SU-DHL-6 (cell line): ENCODE measurements around the gene TLR7.

Experiments
- EZH2phosphoT487 ChIP-seq: fragments of 200-600 bp; sonication (generic), shearing (Covaris generic); conservative IDR thresholded peaks from 2 replicates; pipeline ENCODE4 v1.6.1; 2018; ENCODE audit warnings: mild to moderate bottlenecking, antibody characterized with exemption, low read length, moderate library complexity, mixed read lengths
- TF ChIP-seq, protein P1 (sequence below): fragments of 200-600 bp; sonication (generic); IDR thresholded peaks from one replicate; pipeline ENCODE4 v1.5.1; 2017; ENCODE audit warnings: antibody characterized with exemption, mild to moderate bottlenecking, low read length, moderate library complexity; ENCODE audit not compliant: insufficient read depth, poor library complexity, severe bottlenecking

DNA sequence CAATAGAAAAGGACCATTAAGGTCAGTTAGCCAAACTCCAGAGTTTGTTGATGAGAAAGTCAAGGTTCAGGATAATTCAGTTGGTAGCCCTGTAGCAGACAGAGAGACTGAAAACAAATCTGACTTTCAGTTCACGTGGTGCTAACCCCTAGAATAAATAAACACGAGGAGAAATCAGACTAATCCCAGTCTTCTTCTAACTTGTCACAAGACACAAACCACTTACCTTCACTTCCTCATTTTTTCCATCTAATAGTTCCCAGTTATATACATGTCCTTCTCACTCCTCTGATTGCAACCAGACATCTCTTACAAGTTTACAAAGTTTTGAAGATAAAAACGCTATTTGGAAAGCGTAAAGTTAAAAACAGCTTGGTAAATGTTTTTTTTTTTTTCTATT, 7.7 kb downstream of the TLR7 start:
- TF ChIP-seq, protein P1, sequence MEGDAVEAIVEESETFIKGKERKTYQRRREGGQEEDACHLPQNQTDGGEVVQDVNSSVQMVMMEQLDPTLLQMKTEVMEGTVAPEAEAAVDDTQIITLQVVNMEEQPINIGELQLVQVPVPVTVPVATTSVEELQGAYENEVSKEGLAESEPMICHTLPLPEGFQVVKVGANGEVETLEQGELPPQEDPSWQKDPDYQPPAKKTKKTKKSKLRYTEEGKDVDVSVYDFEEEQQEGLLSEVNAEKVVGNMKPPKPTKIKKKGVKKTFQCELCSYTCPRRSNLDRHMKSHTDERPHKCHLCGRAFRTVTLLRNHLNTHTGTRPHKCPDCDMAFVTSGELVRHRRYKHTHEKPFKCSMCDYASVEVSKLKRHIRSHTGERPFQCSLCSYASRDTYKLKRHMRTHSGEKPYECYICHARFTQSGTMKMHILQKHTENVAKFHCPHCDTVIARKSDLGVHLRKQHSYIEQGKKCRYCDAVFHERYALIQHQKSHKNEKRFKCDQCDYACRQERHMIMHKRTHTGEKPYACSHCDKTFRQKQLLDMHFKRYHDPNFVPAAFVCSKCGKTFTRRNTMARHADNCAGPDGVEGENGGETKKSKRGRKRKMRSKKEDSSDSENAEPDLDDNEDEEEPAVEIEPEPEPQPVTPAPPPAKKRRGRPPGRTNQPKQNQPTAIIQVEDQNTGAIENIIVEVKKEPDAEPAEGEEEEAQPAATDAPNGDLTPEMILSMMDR = no peak
- no peak for TF ChIP-seq EZH2phosphoT487
